ENCODE data around the gene FGD4.
A peak's percentile ranks its signal among the peaks of the same experiment; 100 is the strongest.

The FGD4 gene

DNA sequence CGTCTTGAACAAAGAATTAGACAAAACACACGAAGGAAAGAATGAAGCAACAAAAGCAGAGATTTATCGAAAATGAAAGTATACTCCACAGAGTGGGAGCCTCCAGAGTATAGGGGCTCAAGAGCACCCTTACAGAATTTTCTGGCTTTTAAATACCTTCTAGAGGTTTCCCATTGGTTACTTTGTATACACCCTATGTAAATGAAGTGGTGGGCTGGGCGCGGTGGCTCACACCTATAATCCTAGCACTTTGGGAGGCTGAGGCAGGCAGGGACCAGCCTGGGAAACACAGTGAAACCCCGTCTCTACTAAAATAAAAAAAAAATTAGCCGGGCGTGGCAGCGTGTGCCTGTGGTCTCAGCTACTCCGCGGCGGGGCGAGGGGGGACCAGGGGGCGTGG, 266.7 kb downstream of the FGD4 start:
- DNase-seq (ENCODE audit: low read depth in 3 of 3, low spot score in 1 of 3): no peak

DNA sequence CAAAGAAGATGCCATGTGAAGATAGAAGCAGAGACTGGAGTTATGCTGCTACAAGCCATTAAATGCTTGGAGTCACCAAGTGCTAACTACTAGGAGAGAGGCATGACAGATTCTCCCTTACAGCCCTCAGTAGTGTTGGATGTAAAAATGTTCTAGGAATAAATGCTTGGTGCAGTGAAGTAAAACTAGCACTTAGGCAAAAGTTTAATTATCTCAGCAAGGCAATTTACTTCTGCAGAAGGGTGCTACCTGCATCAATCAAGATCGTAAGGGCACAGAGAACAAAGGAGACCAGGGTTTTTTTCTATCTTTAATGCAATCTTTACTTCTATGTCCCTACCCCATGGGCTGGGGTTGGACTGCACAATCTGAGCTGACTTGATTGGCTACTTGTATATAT, 270.2 kb downstream of the FGD4 start:
- DNase-seq (ENCODE audit: low read depth in 3 of 3, low spot score in 1 of 3): no peak

DNA sequence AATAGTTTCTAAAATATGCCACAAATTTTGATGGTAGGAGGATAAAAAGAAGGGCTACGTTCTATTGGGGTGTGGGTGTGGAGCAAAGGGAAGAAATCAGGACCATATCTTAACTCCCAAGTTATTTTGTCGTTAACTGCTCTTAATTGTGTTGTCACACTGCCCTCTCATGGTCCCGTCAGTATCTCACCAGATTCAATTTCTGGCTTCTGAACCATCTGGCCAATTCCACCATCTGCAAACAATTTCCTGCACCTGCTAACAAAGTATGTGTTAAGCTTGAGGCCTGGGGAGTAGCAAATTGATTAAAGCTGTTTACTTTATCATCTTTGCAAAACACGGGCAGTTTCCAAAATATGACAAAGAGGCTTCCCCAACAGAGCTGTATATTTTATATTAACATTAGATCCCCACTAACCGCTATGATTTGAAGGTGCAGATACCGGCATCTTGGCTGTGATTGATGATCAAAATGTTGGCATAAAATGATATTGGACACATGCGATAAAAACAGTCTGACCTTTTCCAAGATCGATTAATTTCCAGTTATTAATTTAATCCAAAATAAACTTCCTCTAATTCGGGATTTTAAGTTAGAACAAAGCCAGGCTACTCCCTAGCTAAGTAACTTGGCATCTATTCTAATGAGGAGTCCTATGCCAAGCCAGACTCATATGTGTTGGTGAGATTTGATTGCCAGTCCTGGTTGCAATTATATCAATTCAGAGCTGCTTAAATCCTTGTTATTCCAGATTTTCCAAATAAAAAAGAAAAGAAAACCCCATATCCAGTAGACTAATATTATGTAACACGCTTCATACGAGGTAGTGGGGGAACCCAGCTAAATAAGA, 272.8 kb downstream of the FGD4 start:
- no peak for DNase-seq (ENCODE audit: low read depth in 3 of 3, low spot score in 1 of 3)

DNA sequence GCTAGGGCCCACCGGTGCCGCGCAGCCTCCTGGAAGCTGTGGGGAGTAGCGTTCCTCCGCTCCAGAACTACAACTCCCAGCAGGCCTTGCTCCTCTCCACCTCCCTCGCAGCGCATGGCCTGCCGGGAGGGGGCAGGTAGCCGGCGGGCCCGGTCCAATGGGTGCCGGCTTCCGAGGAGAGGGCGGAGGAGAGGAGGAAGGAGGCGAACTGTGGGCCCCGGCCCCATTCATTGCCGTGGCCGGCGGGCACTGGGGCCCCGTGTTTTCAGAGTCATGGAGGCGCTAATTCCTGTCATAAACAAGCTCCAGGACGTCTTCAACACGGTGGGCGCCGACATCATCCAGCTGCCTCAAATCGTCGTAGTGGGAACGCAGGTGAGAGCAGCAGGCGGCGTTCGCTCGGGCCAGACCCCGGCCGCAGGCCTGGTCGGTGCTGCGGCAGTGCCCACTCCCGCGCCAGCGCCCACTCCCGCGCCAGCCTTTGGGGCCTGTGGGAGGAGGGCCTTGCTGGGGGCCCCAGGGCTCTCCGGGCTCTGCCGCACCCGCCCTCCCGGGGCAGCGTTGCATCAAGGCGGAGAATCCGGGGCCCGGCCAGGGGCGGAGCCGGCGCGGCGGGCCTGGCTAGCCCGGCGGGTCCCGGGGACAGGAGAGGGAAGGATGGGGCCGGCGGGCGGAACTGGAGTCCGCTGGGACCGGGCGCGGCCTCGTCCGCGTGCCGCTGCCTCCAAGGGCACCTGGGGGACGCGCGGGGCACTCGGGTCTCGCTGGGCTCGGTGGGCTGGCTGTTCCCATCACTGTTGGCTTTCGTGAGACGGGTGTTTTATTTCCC, 279.9 kb downstream of the FGD4 start, which contains the start of gene DNM1L:
Gene DNM1L (plus strand): TSS at position 211 of the 829 bp plus-strand sequence. CDS start 63 bp downstream, at position 274.
- DNase-seq (ENCODE audit: low read depth in 3 of 3, low spot score in 1 of 3): peak; percentile 77 to 81 (median 79)

DNA sequence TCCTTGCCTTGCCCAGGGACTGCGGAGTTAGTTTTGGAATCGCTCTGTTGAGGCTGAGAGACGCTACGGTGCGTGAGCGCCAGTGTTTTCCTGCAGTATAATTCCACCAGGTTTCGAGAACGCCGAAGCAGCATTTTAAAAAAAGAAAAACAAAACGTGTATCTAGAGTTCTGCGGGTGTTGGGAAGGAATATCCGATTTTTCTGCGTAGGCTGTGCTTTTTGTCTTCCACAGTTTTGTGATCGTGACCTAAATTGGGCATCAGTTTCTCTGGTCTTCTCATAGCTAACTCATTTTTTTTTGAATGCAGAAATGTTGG, 280.5 kb downstream of the FGD4 start:
- DNase-seq (ENCODE audit: low read depth in 3 of 3, low spot score in 1 of 3): no peak

DNA sequence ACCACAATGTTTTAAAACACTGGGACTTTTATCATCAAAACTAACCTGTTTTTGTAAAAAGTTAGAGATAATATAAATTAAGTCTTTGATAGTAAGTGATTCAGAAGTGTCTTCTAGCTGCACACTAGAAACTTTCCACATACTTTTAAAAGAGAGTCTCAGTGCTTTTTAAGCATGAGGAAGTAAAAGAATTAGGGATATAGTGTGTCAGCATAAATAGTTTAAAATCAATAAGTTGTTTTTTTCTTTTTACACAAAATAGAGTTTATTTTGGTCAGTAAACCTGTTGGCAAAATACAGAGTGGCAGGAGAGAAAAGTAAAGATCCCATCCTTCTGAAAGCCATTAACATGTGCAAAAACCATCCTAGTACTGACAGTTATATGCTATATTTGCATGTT, 281.4 kb downstream of the FGD4 start:
- no peak for DNase-seq (ENCODE audit: low read depth in 3 of 3, low spot score in 1 of 3)

DNA sequence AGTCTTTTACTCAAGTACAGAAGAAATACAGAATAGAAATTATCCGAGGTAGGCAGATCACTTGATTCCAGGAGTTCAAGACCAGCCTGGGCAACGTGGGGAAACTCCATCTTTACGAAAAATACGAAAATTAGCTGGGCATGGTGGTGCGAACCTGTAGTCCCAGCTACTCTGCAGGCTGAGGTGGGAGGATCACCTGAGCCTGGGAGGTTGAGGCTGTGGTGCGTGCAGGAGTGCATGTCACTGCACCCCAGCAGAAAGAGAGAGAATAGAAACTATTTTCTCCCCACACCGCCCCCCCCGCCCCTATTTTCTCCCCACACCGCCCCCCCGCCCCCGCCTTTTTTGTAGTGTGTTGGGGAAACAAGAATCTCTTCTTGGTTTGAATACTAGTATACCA, 281.9 kb downstream of the FGD4 start:
- no peak for DNase-seq (ENCODE audit: low read depth in 3 of 3, low spot score in 1 of 3)

DNA sequence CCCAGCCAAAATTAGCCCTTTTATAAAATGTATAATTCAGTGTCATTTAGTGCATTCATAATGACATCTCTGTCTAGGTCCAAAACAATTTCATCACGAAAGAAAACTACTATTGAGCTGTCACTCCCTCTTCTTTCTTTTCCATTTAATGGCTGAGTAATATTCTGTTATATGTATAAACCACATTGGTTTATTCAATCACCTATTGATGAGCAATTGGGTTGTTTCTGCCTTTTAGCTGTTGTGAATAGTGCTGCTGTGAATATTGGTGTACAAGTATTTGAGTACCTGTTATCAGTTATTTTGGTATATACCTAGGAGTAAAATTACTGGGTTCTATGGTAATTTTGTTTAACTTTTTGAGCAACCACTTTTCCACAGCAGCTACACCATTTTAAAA, 287.0 kb downstream of the FGD4 start:
- DNase-seq (ENCODE audit: low read depth in 3 of 3, low spot score in 1 of 3): no peak

DNA sequence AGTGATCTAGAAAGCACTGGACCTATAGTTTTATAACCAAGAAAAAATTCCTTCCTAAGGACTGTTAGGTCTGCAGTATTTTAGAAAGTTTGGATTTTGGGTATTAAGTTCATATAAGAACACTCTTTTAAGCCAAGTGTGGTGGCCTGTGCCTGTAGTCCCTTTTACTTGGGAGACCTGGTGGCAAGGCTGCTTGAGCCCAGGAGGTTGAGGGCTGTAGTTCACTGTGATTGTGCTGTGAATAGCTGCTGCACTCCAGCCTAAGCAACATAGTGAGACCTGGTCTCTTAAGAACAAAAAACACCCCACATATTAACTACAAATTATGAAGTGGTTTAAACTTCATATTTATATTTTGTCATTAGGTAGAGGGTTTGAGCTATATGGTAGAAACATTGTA, 289.4 kb downstream of the FGD4 start:
- DNase-seq (ENCODE audit: low read depth in 3 of 3, low spot score in 1 of 3): no peak

DNA sequence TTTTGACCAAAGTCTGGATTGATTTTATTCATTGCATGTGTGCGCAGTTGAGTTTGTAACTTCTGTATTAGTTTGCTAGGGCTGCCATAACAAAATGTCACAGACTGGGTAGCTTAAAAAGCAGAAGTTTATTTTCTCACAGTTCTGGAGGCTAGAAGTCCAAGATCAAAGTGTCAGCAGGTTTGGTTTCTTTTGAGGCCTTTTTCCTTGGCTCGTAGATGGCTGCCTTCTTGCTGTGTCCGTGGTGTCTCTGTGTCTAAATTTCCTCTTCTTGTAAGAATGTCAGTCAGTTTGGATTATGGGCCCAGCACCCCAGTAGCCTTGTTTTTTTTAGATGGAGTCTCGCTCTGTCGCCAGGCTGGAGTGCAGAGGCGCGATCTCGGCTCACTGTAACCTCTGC, 291.6 kb downstream of the FGD4 start:
- DNase-seq (ENCODE audit: low read depth in 3 of 3, low spot score in 1 of 3): no peak

DNA sequence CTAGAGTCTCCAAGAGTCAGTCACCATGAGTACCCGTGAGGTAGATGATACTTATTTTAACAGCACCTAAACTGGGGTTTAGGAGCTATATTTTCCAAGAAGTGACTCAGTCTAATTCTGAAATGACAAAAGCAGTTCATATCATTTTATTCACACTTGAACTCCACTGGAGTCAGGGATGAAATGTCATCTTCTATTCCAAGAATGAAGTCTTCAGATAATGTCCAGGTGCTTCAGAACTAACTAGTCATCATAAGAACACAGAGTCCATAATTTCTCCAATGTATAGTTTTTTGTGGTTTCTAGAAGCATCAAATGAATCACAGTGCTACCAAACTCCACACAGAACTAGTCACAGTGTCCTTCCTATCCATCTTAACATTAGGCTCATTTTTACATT, 293.0 kb downstream of the FGD4 start:
- no peak for DNase-seq (ENCODE audit: low read depth in 3 of 3, low spot score in 1 of 3)

DNA sequence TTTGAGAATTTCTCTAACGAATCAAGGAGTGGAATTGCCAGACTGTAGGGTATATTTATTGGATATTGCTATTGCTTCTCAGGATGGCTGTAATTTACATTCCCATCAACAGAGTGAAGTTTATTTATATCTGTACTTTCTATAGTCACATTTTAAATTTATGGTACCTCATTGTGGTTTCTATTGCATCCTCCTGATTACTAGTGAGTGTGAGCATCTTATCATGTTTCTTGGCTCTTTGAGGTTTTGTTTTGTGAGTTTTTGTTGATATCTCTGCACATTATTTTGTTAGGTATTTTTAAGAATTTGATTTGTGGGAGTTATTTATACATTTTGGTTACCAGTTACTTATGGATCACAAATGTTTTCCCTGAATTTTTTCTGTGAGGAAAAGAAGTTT, 293.7 kb downstream of the FGD4 start:
- no peak for DNase-seq (ENCODE audit: low read depth in 3 of 3, low spot score in 1 of 3)
